Right kidney (tissue), 9 donors: ENCODE measurements around the gene HERC2.
"Not testable (repeated sequence)": the region's sequence is repeated elsewhere in the genome, so short reads cannot be mapped to it uniquely, and the experiment has no call there.

Source experiments
- DNase-seq: peaks from one replicate; pipeline ENCODE4 v3.0.0-alpha.2; 2016
- long read RNA-seq, 8 donors: transcript quantifications; one replicate each; lab custom pipeline, GENCODE V29; 2026

Gene HERC2, protein sequence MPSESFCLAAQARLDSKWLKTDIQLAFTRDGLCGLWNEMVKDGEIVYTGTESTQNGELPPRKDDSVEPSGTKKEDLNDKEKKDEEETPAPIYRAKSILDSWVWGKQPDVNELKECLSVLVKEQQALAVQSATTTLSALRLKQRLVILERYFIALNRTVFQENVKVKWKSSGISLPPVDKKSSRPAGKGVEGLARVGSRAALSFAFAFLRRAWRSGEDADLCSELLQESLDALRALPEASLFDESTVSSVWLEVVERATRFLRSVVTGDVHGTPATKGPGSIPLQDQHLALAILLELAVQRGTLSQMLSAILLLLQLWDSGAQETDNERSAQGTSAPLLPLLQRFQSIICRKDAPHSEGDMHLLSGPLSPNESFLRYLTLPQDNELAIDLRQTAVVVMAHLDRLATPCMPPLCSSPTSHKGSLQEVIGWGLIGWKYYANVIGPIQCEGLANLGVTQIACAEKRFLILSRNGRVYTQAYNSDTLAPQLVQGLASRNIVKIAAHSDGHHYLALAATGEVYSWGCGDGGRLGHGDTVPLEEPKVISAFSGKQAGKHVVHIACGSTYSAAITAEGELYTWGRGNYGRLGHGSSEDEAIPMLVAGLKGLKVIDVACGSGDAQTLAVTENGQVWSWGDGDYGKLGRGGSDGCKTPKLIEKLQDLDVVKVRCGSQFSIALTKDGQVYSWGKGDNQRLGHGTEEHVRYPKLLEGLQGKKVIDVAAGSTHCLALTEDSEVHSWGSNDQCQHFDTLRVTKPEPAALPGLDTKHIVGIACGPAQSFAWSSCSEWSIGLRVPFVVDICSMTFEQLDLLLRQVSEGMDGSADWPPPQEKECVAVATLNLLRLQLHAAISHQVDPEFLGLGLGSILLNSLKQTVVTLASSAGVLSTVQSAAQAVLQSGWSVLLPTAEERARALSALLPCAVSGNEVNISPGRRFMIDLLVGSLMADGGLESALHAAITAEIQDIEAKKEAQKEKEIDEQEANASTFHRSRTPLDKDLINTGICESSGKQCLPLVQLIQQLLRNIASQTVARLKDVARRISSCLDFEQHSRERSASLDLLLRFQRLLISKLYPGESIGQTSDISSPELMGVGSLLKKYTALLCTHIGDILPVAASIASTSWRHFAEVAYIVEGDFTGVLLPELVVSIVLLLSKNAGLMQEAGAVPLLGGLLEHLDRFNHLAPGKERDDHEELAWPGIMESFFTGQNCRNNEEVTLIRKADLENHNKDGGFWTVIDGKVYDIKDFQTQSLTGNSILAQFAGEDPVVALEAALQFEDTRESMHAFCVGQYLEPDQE (N-terminal part only)
- long read RNA-seq, donor 1, partial matches to known transcripts = 40 of 40 reads
- long read RNA-seq, donor 1, other reads (novel, unspliced or antisense) = 0 of 40 reads
- long read RNA-seq, donor 2, partial matches to known transcripts = 0 of 1 reads
- long read RNA-seq, donor 2, other reads (novel, unspliced or antisense) = 0 of 1 reads
- long read RNA-seq, donor 3 = 0 reads
- long read RNA-seq, donor 4, partial matches to known transcripts = 11 of 11 reads
- long read RNA-seq, donor 4, other reads (novel, unspliced or antisense) = 0 of 11 reads
- long read RNA-seq, donor 5, partial matches to known transcripts = 0 of 3 reads
- long read RNA-seq, donor 5, other reads (novel, unspliced or antisense) = 0 of 3 reads
- long read RNA-seq, donor 6, partial matches to known transcripts = 0 of 1 reads
- long read RNA-seq, donor 6, other reads (novel, unspliced or antisense) = 0 of 1 reads
- long read RNA-seq, donor 7 = 0 reads
- long read RNA-seq, donor 8 = 0 reads

DNA sequence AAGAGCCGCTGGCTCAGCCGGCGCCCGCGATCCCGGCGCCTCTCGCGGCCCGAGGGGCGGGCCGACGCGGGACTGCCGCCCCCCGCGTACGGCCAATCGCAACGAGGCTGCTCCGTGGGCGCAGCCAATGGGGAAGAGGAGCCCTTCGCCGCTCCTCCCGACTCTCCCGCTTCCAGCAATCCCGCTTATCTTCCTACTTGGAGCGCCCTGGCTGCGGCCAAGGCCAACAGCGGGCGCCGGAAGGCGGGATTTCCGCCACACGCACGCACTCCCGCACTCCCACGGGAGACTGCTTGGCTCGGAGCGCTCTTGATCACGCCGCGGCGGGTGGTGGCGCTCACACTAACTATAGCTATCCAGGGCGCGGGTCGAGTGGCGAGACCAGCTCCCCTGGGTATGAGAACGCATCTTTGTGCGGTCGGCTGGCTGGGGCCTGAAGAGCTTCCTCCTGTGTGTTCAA is at the start of gene HERC2:
Gene HERC2, minus strand, starts transcription at position 51 of the 460 bp plus-strand sequence. CDS start 746 bp downstream, outside the sequence.
- not testable (repeated sequence) for DNase-seq

DNA sequence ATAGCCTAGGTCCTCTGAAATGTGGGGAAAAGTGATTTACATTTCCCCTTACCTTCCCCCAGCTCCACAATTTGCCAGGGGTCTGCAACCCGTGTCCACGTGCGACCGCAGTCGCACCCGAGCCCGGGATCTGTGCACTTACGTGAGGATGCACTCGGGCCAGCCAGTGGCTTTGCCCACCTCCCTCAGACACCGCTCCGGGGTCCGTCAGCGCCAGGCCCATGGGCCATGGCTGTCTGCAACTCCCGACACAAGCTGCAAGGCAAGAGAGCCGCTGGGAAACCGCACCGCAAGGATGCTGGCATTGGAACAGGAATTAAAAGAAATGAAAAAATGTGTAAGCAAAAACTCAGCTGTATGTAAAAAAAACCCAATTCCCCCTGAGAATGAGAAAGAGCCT is 43.5 kb upstream of the HERC2 start:
- DNase-seq = not testable (repeated sequence)

DNA sequence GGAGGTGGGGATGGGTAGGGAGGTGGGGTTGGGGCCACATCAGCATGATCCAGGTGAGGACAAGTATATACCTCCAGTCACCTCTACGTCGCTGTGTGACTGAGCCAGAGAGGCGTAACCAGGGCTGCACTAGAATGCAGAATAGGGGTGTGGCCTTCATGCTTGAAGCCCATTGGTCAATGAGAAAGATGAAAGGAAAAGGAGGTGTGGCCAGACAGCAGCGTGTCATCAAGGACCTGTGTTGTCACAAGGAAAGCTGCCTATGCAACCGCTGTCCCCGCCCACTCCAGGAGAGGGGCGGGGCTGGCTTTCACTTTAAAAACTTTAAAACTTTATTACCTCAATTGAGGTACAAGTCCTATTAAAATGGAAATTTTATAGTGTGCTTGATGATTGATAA is 36.0 kb upstream of the HERC2 start, which contains the start of gene GOLGA6L24:
Gene GOLGA6L24, minus strand, starts transcription at position 101 of the 400 bp plus-strand sequence. Its CDS starts 61 bp downstream, at position 40.
- DNase-seq = not testable (repeated sequence)

DNA sequence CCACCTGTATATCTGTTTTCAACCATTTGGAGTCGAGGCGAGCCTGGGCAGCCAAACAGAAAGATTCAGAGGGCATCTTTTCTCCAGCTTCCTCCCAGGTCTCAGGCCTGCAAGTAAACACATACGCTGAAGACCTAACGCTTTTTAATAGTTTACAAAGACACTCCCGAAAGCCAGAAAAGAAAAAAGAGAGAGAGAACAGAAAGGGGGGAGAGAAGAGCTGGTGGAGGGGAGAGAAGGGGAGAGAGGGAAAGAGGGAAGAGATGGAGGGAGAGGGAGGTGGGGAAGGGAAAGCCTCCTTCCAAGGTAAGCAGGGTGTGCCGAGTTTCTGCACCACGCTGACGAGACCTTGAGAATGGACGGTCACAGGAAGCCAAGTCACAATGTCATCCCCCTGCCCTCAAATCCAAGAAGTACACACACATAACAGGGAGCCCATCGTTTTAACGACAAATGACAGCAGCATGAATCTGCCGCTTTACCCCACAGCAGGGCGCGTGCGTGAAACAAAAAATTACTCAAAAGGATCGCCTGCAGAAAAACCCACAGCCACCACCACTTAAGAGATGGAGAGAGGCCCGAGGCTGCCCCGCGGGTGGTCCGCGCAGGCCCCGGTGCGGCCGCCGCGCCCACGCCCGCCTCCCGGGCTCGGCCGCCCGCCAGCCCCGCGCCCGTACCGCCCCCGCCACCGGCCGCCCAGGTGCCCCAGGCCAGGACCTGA is 461 bp downstream of the HERC2 start:
- peak; percentile 10 for DNase-seq

DNA sequence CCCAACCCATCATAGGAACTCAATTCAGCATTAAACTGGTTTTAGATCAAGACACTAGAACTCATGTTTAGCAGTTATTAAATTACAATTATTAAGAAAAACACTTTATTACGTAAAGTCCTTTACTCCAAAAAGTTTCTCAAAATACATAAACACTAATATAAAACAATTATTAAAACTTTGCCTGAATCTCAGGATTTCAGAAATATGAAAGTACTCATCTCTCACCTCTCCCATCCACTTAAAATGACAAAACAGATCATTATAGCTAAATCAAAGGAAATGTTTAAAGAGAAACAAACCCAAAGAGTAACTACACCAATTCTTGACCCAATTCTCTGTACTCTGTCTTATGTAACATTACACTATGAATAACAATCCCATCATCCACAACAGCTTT is 2.3 kb downstream of the HERC2 start:
- DNase-seq = not testable (repeated sequence)

DNA sequence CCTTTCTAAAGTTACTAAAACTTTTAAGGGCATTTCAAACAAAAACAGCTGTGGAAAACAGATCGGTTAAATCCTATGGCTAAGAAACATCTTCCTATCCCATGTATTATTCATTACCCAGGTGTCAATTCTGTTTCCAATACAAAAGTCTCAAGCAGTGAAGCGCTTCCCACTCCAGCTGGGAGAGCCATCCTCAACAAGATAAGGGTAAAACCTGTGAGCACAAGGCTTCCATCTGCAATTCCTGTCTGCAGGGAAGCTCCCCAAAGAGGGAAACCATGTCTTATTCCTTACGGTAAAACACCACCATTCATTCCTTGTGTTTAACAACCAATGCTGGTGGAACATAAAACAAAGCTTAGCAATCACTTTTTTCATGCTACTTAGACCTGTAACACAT is 3.2 kb downstream of the HERC2 start:
- not testable (repeated sequence) for DNase-seq

DNA sequence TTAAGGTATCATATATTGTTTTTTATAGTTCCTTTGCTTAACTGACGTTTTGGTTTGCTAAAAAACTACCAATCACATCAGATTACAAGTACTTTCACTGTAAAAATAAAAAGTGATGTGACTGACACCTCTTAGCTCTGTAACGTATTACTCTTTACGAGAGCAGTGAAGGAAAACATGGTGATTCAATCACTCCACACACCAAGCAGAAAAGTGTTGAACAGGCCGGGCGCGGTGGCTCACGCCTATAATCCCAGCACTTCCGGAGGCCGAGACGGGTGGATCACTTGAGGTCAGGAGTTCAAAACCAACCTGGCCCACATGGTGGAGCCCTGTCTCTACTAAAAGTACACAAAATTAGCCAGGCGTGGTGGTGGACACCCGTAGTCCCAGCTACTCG is 3.9 kb downstream of the HERC2 start:
- DNase-seq = not testable (repeated sequence)

DNA sequence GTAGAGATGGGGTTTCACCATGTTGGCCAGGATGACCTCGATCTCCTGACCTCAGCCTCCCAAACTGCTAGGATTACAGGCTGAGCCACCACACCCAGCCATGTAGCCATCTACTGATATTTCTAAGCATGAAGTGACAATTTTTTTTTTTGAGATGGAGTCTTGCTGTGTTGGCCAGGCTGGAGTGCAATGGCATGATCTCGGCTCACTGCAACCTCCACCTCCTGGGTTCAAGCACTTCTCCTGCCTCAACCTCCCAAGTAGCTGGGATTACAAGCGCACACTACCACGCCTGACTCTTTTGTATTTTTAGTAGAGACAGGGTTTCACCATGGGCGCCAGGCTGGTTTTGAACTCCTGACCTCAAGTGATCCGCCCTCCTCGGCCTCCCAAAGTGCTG is 5.0 kb downstream of the HERC2 start:
- not testable (repeated sequence) for DNase-seq

DNA sequence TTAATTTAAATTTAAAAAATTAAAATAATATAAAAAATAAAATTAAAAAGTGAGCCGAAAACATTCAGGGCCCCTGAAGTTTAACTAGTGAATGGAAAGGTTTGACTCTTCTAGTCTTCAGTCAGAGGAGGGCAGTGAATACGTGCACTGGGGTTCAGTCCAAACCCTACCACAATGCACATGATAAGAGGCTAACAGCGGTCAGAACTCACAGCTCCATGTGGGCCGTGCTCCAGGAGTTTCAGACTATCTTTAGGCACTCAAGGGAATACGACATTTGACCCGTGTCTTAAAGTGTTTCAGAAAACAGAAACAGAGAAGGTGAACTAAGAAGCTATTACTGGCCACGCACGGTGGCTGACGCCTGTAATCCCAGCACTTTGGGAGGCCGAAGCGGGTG is 11.5 kb downstream of the HERC2 start:
- not testable (repeated sequence) for DNase-seq

DNA sequence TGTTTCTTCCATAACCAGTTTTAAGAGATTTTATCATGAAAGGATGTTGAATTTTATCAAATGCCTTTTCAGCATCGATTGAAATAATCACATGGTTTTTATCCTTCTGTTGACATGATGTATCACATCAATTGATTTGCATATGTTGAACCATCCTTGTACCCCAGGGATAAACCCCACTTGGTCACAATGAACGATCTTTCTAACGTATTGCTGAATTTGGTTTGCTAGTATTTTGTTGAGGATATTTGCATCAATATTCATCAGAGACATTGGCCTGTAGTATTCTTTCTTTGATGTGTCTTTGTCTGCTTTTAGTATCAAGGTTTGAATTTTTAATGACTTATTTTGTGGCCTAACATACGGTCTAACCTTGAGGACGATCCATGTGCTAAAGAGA is 13.3 kb downstream of the HERC2 start:
- not testable (repeated sequence) for DNase-seq

DNA sequence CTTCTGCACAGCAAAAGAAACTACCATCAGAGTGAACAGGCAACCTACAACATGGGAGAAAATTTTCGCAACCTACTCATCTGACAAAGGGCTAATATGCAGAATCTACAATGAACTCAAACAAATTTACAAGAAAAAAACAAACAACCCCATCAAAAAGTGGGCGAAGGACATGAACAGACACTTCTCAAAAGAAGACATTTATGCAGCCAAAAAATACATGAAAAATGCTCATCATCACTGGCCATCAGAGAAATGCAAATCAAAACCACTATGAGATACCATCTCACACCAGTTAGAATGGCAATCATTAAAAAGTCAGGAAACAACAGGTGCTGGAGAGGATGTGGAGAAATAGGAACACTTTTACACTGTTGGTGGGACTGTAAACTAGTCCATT is 16.3 kb downstream of the HERC2 start:
- DNase-seq = not testable (repeated sequence)

DNA sequence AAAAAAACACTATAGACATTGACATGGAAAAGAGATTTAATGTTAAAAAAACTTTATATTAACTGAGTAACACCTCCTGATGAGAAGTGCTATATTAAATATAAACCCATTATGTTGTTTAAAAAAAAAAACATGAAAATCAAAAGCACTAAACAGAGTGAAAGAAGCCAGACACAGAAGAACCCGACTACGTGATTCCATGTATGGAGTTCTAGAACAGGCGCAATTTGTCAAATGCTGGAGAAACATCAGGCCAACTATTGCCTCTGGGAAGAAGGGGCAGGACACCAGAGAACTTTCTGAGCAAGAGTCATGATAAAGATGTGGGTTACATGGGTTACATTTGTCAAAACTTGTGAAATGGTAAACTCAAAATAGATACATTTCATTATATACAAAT is 24.5 kb downstream of the HERC2 start:
- not testable (repeated sequence) for DNase-seq

DNA sequence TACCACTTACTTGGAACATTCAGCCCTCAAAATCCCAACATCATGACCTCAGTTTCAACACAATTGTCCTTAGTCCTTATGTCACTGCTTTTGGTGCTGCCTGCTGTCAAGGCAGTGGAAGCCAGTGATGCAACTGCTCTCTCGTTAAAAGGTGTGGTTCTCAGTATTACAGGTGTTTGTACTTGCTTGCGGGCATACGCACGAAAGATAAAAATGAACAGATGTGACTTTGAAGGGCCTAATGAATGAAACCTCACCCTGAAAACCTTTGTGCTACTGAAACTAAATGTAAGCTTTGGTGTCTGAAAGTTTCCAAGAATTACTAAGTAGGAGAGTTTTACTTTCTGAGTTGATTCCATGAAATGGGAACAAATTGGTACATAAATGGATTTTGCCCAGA is 25.2 kb downstream of the HERC2 start:
- DNase-seq = not testable (repeated sequence)

DNA sequence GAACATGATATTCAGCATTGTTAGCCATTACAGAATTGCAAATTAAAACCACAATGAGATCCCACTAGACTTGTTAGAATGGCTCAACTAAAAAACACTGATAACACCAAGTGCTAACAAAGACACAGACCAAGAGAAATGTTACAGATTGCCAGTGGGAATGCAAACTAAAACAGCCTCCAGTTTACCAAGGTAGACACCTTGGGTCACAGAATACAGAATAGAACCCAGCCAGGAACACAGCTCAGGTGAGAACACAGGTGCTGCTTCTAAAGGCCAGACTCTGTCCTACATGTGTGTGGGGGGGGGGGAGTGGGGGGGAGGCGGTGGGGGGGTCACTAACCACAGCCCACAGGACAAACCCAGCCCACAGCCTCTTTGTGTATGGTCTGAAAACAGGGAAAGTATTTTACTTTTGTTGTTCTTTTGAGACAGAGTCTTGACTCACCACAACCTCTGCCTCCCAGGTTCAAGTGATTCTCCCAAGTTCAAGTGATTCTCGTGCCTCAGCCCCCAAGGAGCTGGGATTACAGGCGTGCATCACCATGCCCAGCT is 26.9 kb downstream of the HERC2 start:
- DNase-seq = not testable (repeated sequence)

DNA sequence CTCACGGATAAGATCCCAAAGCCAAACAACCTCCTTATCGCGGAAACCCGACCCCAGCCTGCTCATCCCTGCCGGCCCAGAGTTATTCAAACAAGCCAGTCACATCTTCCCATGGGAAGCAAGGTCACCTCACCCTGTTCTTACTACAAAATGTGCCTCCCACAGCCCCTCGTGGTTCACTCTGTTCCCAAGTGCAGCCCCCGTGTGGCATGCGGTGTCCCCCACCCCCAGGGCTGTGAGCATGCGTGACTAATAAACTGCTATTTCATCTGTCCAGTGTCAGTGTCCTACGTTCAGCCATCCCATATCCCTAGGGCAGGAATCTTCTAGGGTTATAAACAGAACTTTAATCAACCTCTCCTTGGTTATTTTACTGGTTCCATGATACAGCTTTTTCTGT is 27.4 kb downstream of the HERC2 start:
- not testable (repeated sequence) for DNase-seq

DNA sequence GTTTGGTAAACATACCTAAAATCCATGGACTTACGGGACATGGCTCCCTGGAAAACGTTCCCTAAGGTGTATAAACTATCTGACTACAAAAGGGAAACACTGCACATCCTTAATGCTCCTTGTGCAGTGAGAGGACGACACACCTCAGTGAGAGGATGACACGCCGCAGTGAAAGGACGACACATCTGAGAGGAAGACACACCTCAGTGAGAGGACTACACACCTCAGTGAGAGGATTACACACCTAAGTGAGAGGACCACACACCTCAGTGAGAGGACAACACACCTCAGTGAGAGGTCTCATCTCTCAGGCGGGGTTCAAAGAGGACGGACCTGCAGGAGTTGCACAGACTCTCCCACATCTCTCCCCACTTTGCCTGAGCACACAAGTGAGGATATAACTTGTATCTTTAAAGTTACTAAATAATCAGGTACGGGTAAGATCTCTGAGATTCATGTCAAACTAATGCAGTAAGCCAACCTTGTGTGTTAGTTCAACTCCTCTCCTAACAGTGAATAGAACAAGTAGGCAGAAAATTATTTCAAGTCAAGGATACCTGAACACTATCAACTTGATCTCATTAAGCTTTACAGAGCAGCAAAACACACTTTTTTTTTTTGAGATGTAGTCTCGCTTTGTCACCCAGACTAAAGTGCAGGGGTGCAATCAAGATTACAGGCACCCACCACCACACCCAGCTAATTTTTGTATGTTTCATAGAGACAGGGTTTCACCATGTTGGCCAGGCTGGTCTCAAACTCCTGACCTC is 32.1 kb downstream of the HERC2 start:
- DNase-seq = no peak

DNA sequence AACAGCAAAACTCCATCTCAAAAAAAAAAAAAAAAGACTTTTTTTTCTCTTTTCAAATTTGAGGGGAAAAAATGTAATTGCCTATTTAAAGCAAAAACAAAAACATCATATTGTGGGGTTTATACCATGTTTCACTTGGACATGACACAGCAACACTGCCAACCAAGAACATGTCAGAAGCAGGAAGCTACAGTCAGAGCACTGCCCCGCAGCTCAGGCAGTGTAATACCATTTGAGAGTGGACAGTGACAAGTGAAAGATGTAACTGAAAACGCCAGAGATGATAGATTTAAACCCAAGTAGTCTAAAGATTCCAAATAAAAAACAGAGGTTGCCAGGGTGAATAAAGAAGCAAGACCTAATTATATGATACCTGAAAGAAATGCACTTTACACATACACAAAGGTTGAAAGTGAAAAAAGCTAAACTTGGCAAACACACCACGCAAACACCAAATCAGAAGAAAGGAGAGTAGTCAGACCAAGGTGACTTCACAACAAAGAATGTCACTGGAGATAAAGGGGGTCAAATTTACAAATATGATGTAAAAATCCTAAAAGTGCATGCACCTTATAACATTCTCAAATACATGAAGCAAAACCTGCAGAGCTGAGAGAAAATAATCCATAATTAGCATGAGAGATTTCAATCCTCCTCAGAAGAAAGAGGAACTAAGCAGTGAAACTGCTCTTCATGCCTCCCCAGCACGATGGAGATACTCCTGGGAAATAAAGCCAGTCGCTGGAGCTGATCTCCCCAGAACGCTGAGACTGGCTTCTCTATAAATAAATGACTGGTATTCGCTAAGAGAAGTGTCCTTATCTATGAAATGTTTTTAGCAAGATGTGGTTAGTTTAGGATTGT is 32.9 kb downstream of the HERC2 start:
- not testable (repeated sequence) for DNase-seq

DNA sequence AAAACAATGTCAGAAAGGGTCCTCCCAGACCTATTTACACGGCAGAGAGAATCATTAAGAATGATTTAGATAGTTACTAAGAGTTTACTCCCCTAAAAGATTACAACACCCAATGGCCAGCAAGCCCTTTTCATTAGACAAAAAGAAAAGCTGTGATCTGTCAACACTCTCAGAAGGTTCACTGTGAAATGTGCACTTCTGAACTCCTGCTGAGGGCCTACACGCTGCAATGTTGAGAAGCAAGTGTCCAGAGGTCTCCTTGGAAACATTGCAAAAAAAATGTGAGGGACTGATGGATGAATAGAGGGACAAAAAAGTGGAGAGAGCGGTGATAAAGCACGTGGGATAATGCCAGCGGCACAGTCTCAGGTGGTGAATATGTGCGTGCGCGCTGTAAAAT is 35.3 kb downstream of the HERC2 start:
- DNase-seq = not testable (repeated sequence)
